Naive thymus-derived CD8-positive, alpha-beta T cell (primary cell): ENCODE data around the gene RPH3AL. TPM values are rescaled to one million over a fixed set of nuclear protein-coding genes. Genes with fewer than 3 reads are reported as not detected.

Experiments used
- ATAC-seq, 2 donors: fragments of 150-1000 bp; cut with Tn5 transposase in 1 of 2; sonication (Bioruptor Pico), chemical (Tn5 transposase) in 1 of 2; 1 replicate in 1 of 2; 2 replicates in 1 of 2; pipeline ENCODE4 v1.10.0; 2021; ENCODE audit warnings: mild to moderate bottlenecking in 2 of 2, moderate library complexity in 2 of 2
- POLR2A ChIA-PET: fragments of 350-600 bp; sonication (Branson Sonifier 250); formaldehyde crosslinking; loops from one replicate; lab custom pipeline; 2021; ENCODE audit warnings: antibody characterized with exemption; lab: Charles Lee
- DNase-seq, 10 donors: peaks; one replicate each; pipeline versions ENCODE4 v3.0.0 to v3.0.0-alpha.2; 2020 to 2022
- H3K27ac Mint-ChIP-seq, 10 donors: one replicate each; pipeline ENCODE4 v1.8.0; 2020 to 2022; ENCODE audit warnings: mild to moderate bottlenecking in 10 of 10, mixed read lengths in 10 of 10, moderate library complexity in 4 of 10, inconsistent platforms in 1 of 10
- H3K27me3 Mint-ChIP-seq, 5 donors: one replicate each; pipeline ENCODE4 v1.8.0; 2021 to 2022; ENCODE audit warnings: mixed read lengths in 5 of 5
- H3K36me3 Mint-ChIP-seq, 3 donors: one replicate each; pipeline ENCODE4 v1.8.0; 2020 to 2022; ENCODE audit warnings: mixed read lengths in 3 of 3, mild to moderate bottlenecking in 2 of 3, inconsistent platforms in 1 of 3
- H3K4me1 Mint-ChIP-seq, 4 donors: one replicate each; pipeline ENCODE4 v1.8.0; 2021 to 2022; ENCODE audit warnings: mixed read lengths in 4 of 4
- H3K4me3 Mint-ChIP-seq, 10 donors: one replicate each; pipeline ENCODE4 v1.8.0; 2020 to 2022; ENCODE audit warnings: mild to moderate bottlenecking in 10 of 10, mixed read lengths in 10 of 10, moderate library complexity in 6 of 10, inconsistent platforms in 1 of 10
- H3K9me3 Mint-ChIP-seq, 9 donors: one replicate each; pipeline ENCODE4 v1.8.0; 2020 to 2022; ENCODE audit warnings: mixed read lengths in 9 of 9, mild to moderate bottlenecking in 3 of 9, inconsistent platforms in 1 of 9, moderate library complexity in 1 of 9
- polyA plus RNA-seq, 3 donors: library from polyadenylated mRNA; unstranded; fragments of 300-500 nt; fragmentation: Illumina TruSeq; gene quantifications; one replicate each; pipeline ENCODE4 v1.2.3, GENCODE V29; 2021
- total RNA-seq, 8 experiments: library from RNA in 2 of 8; stranded (reverse) in 2 of 8; gene quantifications; one replicate each; pipeline ENCODE4 v1.2.3 and lab custom pipeline; 2021 to 2026

RPH3AL gene
- total and polyA plus RNA-seq, 5 experiments from 2014 or later: 1.9 to 30.0 (median 5.7) TPM

GRCh38 chr17:358491-359151 is 6.0 kb upstream of the RPH3AL start:
- peak overlapping the region in 4 of 10 donors; percentile 17 to 86 (median 73) for H3K27ac Mint-ChIP-seq
- peaks cover 0 to 2% (median under 1%) of the 10 kb centered on the region in 4 donors for H3K4me1 Mint-ChIP-seq
- POLR2A ChIA-PET: no interaction called here
- H3K4me3 Mint-ChIP-seq: no peak overlapping the region
- H3K9me3 Mint-ChIP-seq: no peaks in the 10 kb centered on the region
- no peaks in the 10 kb centered on the region for H3K27me3 Mint-ChIP-seq
- no peaks in the 10 kb centered on the region for H3K36me3 Mint-ChIP-seq
- DNase-seq (no peak), ATAC-seq (no peak)

- DNase-seq (no peak), ATAC-seq (no peak)
- peak overlapping the region in 1 of 10 donors; percentile 74 for H3K27ac Mint-ChIP-seq
- H3K36me3 Mint-ChIP-seq: no peaks in the 10 kb centered on the region
- POLR2A ChIA-PET: no interaction called here
- no peaks in the 10 kb centered on the region for H3K9me3 Mint-ChIP-seq
- peaks cover 0 to 4% (median 1%) of the 10 kb centered on the region in 4 donors for H3K4me1 Mint-ChIP-seq
- H3K4me3 Mint-ChIP-seq: no peak overlapping the region
- no peaks in the 10 kb centered on the region for H3K27me3 Mint-ChIP-seq
Observed at GRCh38 chr17:357644-358043, 5.0 kb upstream of the RPH3AL start.

GRCh38 chr17:356671-357434 is 4.2 kb upstream of the RPH3AL start:
- peak overlapping the region in 2 of 10 donors; percentile 11 to 62 for H3K27ac Mint-ChIP-seq
- POLR2A ChIA-PET: no interaction called here
- H3K9me3 Mint-ChIP-seq: no peaks in the 10 kb centered on the region
- H3K4me1 Mint-ChIP-seq: peaks cover 0 to 4% (median 1%) of the 10 kb centered on the region in 4 donors
- H3K27me3 Mint-ChIP-seq: no peaks in the 10 kb centered on the region
- H3K36me3 Mint-ChIP-seq: no peaks in the 10 kb centered on the region
- no peak overlapping the region for H3K4me3 Mint-ChIP-seq
- DNase-seq (no peak), ATAC-seq (no peak)

- no peak for DNase-seq
- H3K4me1 Mint-ChIP-seq: peaks cover 2 to 13% (median 5%) of the 10 kb centered on the region in 4 donors
- no peak for ATAC-seq
- peak overlapping the region in 1 of 10 donors; percentile 80 for H3K27ac Mint-ChIP-seq
- no peaks in the 10 kb centered on the region for H3K36me3 Mint-ChIP-seq
- no peak overlapping the region for H3K4me3 Mint-ChIP-seq
- POLR2A ChIA-PET: interaction anchor here (0.6 kb wide), 1 partner anchor 24 kb away, joined by 5 read pairs; no protein-coding TSS in a partner anchor
- H3K27me3 Mint-ChIP-seq: no peaks in the 10 kb centered on the region
- no peaks in the 10 kb centered on the region for H3K9me3 Mint-ChIP-seq
Observed at GRCh38 chr17:354651-355556, 2.3 kb upstream of the RPH3AL start.

GRCh38 chr17:353838-354234 is 1.2 kb upstream of the RPH3AL start:
- Mint-ChIP-seq H3K4me3 (no peak overlapping the region), H3K9me3 (no peaks in the 10 kb centered on the region), H3K27ac (peak overlapping the region in 1 of 10 donors; percentile 43), H3K36me3 (no peaks in the 10 kb centered on the region), H3K27me3 (no peaks in the 10 kb centered on the region), H3K4me1 (peaks cover 2 to 13% (median 5%) of the 10 kb centered on the region in 4 donors)
- no peak for ATAC-seq
- POLR2A ChIA-PET: no interaction called here
- no peak for DNase-seq

GRCh38 chr17:353213-353837 is 718 bp upstream of the RPH3AL start:
- POLR2A ChIA-PET: no interaction called here
- ATAC-seq (no peak), DNase-seq (no peak)
- no peaks in the 10 kb centered on the region for H3K36me3 Mint-ChIP-seq
- H3K4me3 Mint-ChIP-seq: peak overlapping the region in 1 of 10 donors; percentile 63
- peak overlapping the region in 4 of 10 donors; percentile 43 to 70 (median 56) for H3K27ac Mint-ChIP-seq
- H3K4me1 Mint-ChIP-seq: peaks cover 2 to 13% (median 5%) of the 10 kb centered on the region in 4 donors
- no peaks in the 10 kb centered on the region for H3K27me3 Mint-ChIP-seq
- H3K9me3 Mint-ChIP-seq: no peaks in the 10 kb centered on the region

GRCh38 chr17:351875-352420 is 659 bp downstream of the RPH3AL start:
- H3K36me3 Mint-ChIP-seq: no peaks in the 10 kb centered on the region
- H3K27me3 Mint-ChIP-seq: no peaks in the 10 kb centered on the region
- no peak overlapping the region for H3K4me3 Mint-ChIP-seq
- H3K4me1 Mint-ChIP-seq: peaks cover 2 to 13% (median 5%) of the 10 kb centered on the region in 4 donors
- DNase-seq: no peak
- H3K9me3 Mint-ChIP-seq: no peaks in the 10 kb centered on the region
- POLR2A ChIA-PET: no interaction called here
- peak overlapping the region in 2 of 10 donors; percentile 6 to 81 for H3K27ac Mint-ChIP-seq
- no peak for ATAC-seq

GRCh38 chr17:351449-351738 is 1.2 kb downstream of the RPH3AL start:
- Mint-ChIP-seq H3K9me3 (no peaks in the 10 kb centered on the region), H3K27me3 (no peaks in the 10 kb centered on the region), H3K27ac (peak overlapping the region in 2 of 10 donors; percentile 6 to 72), H3K4me1 (peaks cover under 1 to 13% (median 5%) of the 10 kb centered on the region in 4 donors), H3K36me3 (no peaks in the 10 kb centered on the region), H3K4me3 (no peak overlapping the region)
- DNase-seq: no peak
- no peak for ATAC-seq
- POLR2A ChIA-PET: interaction anchor here (0.5 kb wide), 1 partner anchor 92 kb away, joined by 4 read pairs; no protein-coding TSS in a partner anchor

GRCh38 chr17:350706-351448 is 1.7 kb downstream of the RPH3AL start:
- Mint-ChIP-seq H3K36me3 (no peaks in the 10 kb centered on the region), H3K4me1 (peaks cover 0 to 13% (median 5%) of the 10 kb centered on the region in 4 donors), H3K27me3 (no peaks in the 10 kb centered on the region), H3K9me3 (no peaks in the 10 kb centered on the region), H3K4me3 (no peak overlapping the region), H3K27ac (no peak overlapping the region)
- ATAC-seq: no peak
- POLR2A ChIA-PET: interaction anchor here (0.5 kb wide), 1 partner anchor 93 kb away, joined by 4 read pairs; no protein-coding TSS in a partner anchor
- no peak for DNase-seq

GRCh38 chr17:349666-350065 is 2.9 kb downstream of the RPH3AL start:
- no peak overlapping the region for H3K27ac Mint-ChIP-seq
- H3K36me3 Mint-ChIP-seq: no peaks in the 10 kb centered on the region
- no peak for ATAC-seq
- POLR2A ChIA-PET: no interaction called here
- no peak for DNase-seq
- H3K4me3 Mint-ChIP-seq: no peak overlapping the region
- no peaks in the 10 kb centered on the region for H3K27me3 Mint-ChIP-seq
- H3K9me3 Mint-ChIP-seq: peaks cover 0 to 3% (median 0%) of the 10 kb centered on the region in 9 donors
- peaks cover 0 to 13% (median 5%) of the 10 kb centered on the region in 4 donors for H3K4me1 Mint-ChIP-seq

GRCh38 chr17:348692-349425 is 3.7 kb downstream of the RPH3AL start:
- H3K4me3 Mint-ChIP-seq: no peak overlapping the region
- peaks cover 0 to 11% (median 0%) of the 10 kb centered on the region in 9 donors for H3K9me3 Mint-ChIP-seq

More at GRCh38 chr17:348692-349425, 3.7 kb downstream of the RPH3AL start:
- peaks cover 0 to 7% (median 0%) of the 10 kb centered on the region in 5 donors for H3K27me3 Mint-ChIP-seq
- H3K4me1 Mint-ChIP-seq: peaks cover 3 to 13% (median 5%) of the 10 kb centered on the region in 4 donors
- no peak for ATAC-seq
- DNase-seq: no peak
- H3K36me3 Mint-ChIP-seq: peaks cover 0 to 5% (median 0%) of the 10 kb centered on the region in 3 donors
- POLR2A ChIA-PET: no interaction called here
- H3K27ac Mint-ChIP-seq: peak overlapping the region in 1 of 10 donors; percentile 57
